Astrocyte (in vitro differentiated cells and primary cell): ENCODE results near the gene TMOD4. TPM values are rescaled to one million over a fixed set of nuclear protein-coding genes. Genes with fewer than 3 reads are reported as not detected.

ENCODE experiments used
- DNase-seq: peaks from one replicate; pipeline ENCODE4 v3.0.0-alpha.2; 2010; ENCODE audit warnings: low read depth
- FAIRE-seq: peaks from 2 replicates; lab custom pipeline; 2011; peaks lifted over from hg19 to GRCh38; lab: Jason Lieb, UNC
- H2AFZ ChIP-seq: 2 replicates; pipeline ENCODE4 v1.6.0; 2012; ENCODE audit warnings: low read depth, low read length, inconsistent platforms
- H3K27ac ChIP-seq: 2 replicates; pipeline ENCODE4 v1.5.1; 2011; ENCODE audit warnings: low read depth, low read length, inconsistent platforms
- H3K27me3 ChIP-seq: 2 replicates; pipeline ENCODE4 v1.6.0; 2011; ENCODE audit warnings: low read length, inconsistent platforms; ENCODE audit not compliant: insufficient read depth
- H3K36me3 ChIP-seq: 2 replicates; pipeline ENCODE4 v1.5.1; 2011; ENCODE audit warnings: low read length, inconsistent platforms; ENCODE audit not compliant: insufficient read depth
- H3K4me1 ChIP-seq: 2 replicates; pipeline ENCODE4 v1.5.1; 2011; ENCODE audit warnings: low read length, inconsistent platforms; ENCODE audit not compliant: insufficient read depth
- H3K4me2 ChIP-seq: 2 replicates; pipeline ENCODE4 v1.6.0; 2012; ENCODE audit warnings: low read length, inconsistent platforms
- H3K4me3 ChIP-seq: 2 replicates; pipeline ENCODE4 v1.5.1; 2011; ENCODE audit warnings: low read depth, mild to moderate bottlenecking, low read length, inconsistent platforms; ENCODE audit not compliant: insufficient read depth
- H3K79me2 ChIP-seq: 2 replicates; pipeline ENCODE4 v1.6.0; 2012; ENCODE audit warnings: mild to moderate bottlenecking, low read length, inconsistent platforms; ENCODE audit not compliant: insufficient read depth
- H3K9ac ChIP-seq: 2 replicates; pipeline ENCODE4 v1.6.0; 2012; ENCODE audit warnings: mild to moderate bottlenecking, low read length, inconsistent platforms
- H3K9me3 ChIP-seq: 2 replicates; pipeline ENCODE4 v1.5.1; 2012; ENCODE audit warnings: low read depth, mild to moderate bottlenecking, low read length, inconsistent platforms; ENCODE audit not compliant: insufficient read depth
- H4K20me1 ChIP-seq: 2 replicates; pipeline ENCODE4 v1.6.0; 2012; ENCODE audit warnings: low read length, inconsistent platforms; ENCODE audit not compliant: insufficient read depth
- H3K27ac Mint-ChIP-seq: one replicate; pipeline ENCODE4 v1.8.0; 2021; ENCODE audit warnings: mild to moderate bottlenecking, mixed read lengths; ENCODE audit not compliant: unreplicated experiment
- H3K27me3 Mint-ChIP-seq: one replicate; pipeline ENCODE4 v1.8.0; 2021; ENCODE audit warnings: low read depth, mixed read lengths; ENCODE audit not compliant: unreplicated experiment
- H3K36me3 Mint-ChIP-seq: one replicate; pipeline ENCODE4 v1.8.0; 2021; ENCODE audit warnings: low read depth, mixed read lengths; ENCODE audit not compliant: unreplicated experiment
- H3K4me1 Mint-ChIP-seq: one replicate; pipeline ENCODE4 v1.8.0; 2021; ENCODE audit warnings: low read depth, mixed read lengths; ENCODE audit not compliant: unreplicated experiment
- H3K4me3 Mint-ChIP-seq: one replicate; pipeline ENCODE4 v1.8.0; 2021; ENCODE audit warnings: mild to moderate bottlenecking, moderate library complexity, mixed read lengths; ENCODE audit not compliant: unreplicated experiment
- H3K9me3 Mint-ChIP-seq: one replicate; pipeline ENCODE4 v1.8.0; 2021; ENCODE audit warnings: mild to moderate bottlenecking, mixed read lengths; ENCODE audit not compliant: unreplicated experiment
- EZH2 ChIP-seq: IDR thresholded peaks from 2 replicates; pipeline ENCODE4 v1.6.1; 2012; ENCODE audit warnings: mild to moderate bottlenecking, low read length, inconsistent platforms; ENCODE audit not compliant: insufficient read depth
- total RNA-seq: library from RNA; stranded (reverse); gene quantifications from 2 replicates; pipeline ENCODE4 v1.2.1, GENCODE V29; 2021
- TF ChIP-seq, protein P1 (sequence below): IDR thresholded peaks from 2 replicates; pipeline ENCODE4 v1.5.1; 2011; ENCODE audit warnings: low read depth, mild to moderate bottlenecking, inconsistent platforms, low read length, moderate library complexity; ENCODE audit not compliant: insufficient read depth

TMOD4 gene
- total RNA-seq, 1 donor from 2014 or later: 1.4 TPM

- Mint-ChIP-seq H3K4me3 (no peak overlapping the region), H3K9me3 (peaks cover 2% of the 10 kb centered on the region), H3K27ac (no peak overlapping the region), H3K27me3 (peaks cover 41% of the 10 kb centered on the region), H3K4me1 (no peaks in the 10 kb centered on the region), H3K36me3 (peaks cover 35% of the 10 kb centered on the region)
- Histone ChIP-seq H3K4me3 (no peak overlapping the region), H4K20me1 (no peaks in the 10 kb centered on the region), H3K27me3 (peaks cover 2% of the 10 kb centered on the region), H3K9ac (no peak overlapping the region), H3K27ac (no peak overlapping the region), H2AFZ (no peak overlapping the region), H3K4me1 (peaks cover 9% of the 10 kb centered on the region), H3K9me3 (no peaks in the 10 kb centered on the region), H3K79me2 (no peaks in the 10 kb centered on the region), H3K4me2 (no peak overlapping the region), H3K36me3 (no peaks in the 10 kb centered on the region)
- FAIRE-seq (no peak), DNase-seq (no peak)
- TF ChIP-seq EZH2: no peak
- TF ChIP-seq, protein P1, sequence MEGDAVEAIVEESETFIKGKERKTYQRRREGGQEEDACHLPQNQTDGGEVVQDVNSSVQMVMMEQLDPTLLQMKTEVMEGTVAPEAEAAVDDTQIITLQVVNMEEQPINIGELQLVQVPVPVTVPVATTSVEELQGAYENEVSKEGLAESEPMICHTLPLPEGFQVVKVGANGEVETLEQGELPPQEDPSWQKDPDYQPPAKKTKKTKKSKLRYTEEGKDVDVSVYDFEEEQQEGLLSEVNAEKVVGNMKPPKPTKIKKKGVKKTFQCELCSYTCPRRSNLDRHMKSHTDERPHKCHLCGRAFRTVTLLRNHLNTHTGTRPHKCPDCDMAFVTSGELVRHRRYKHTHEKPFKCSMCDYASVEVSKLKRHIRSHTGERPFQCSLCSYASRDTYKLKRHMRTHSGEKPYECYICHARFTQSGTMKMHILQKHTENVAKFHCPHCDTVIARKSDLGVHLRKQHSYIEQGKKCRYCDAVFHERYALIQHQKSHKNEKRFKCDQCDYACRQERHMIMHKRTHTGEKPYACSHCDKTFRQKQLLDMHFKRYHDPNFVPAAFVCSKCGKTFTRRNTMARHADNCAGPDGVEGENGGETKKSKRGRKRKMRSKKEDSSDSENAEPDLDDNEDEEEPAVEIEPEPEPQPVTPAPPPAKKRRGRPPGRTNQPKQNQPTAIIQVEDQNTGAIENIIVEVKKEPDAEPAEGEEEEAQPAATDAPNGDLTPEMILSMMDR: no peak
Measured at GRCh38 chr1:151135433-151136385, 40.1 kb downstream of the TMOD4 start.

GRCh38 chr1:151134991-151135390, 40.8 kb downstream of the TMOD4 start:
- H4K20me1 ChIP-seq: no peaks in the 10 kb centered on the region
- H2AFZ ChIP-seq: no peak overlapping the region
- Mint-ChIP-seq H3K4me1 (no peaks in the 10 kb centered on the region), H3K27me3 (peaks cover 44% of the 10 kb centered on the region), H3K9me3 (peaks cover 2% of the 10 kb centered on the region), H3K36me3 (peaks cover 35% of the 10 kb centered on the region), H3K4me3 (no peak overlapping the region), H3K27ac (no peak overlapping the region)
- no peaks in the 10 kb centered on the region for H3K36me3 ChIP-seq
- no peak for DNase-seq
- no peaks in the 10 kb centered on the region for H3K79me2 ChIP-seq
- H3K4me2 ChIP-seq: no peak overlapping the region
- H3K27ac ChIP-seq: no peak overlapping the region
- H3K4me3 ChIP-seq: no peak overlapping the region
- H3K9me3 ChIP-seq: no peaks in the 10 kb centered on the region
- H3K27me3 ChIP-seq: peaks cover 2% of the 10 kb centered on the region
- TF ChIP-seq, protein P1: no peak
- TF ChIP-seq EZH2: no peak
- peaks cover 9% of the 10 kb centered on the region for H3K4me1 ChIP-seq
- H3K9ac ChIP-seq: no peak overlapping the region
- no peak for FAIRE-seq

DNA sequence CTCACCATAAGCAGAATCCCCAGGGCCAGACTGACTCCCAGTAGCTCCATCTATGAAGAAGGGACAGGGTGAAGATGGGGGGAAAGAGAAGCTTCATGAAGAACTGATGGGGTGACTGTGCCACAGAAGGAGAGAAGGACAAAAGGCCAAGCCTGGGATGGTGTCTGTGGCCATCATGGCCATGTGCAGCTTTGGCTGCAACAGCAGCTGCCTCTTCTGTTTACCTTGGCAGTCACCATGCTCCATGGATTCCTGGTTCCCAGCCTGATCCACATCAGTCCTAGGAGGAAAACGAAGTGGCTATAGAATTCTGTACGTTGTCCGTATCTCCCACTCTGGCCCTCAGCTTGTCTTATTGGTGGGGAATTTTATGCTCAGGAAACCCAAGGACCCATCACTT, 41.4 kb downstream of the TMOD4 start:
- H3K27me3 ChIP-seq: peaks cover 2% of the 10 kb centered on the region
- H3K36me3 Mint-ChIP-seq: peaks cover 32% of the 10 kb centered on the region
- H3K4me2 ChIP-seq: no peak overlapping the region
- H3K27ac Mint-ChIP-seq: no peak overlapping the region
- H4K20me1 ChIP-seq: no peaks in the 10 kb centered on the region
- H3K9me3 Mint-ChIP-seq: peaks cover 2% of the 10 kb centered on the region
- no peak overlapping the region for H3K4me3 ChIP-seq
- no peaks in the 10 kb centered on the region for H3K36me3 ChIP-seq
- no peak overlapping the region for H2AFZ ChIP-seq
- H3K27me3 Mint-ChIP-seq: peaks cover 39% of the 10 kb centered on the region
- H3K9me3 ChIP-seq: no peaks in the 10 kb centered on the region
- H3K79me2 ChIP-seq: no peaks in the 10 kb centered on the region
- H3K4me1 ChIP-seq: peaks cover 9% of the 10 kb centered on the region
- H3K4me3 Mint-ChIP-seq: no peak overlapping the region
- no peak overlapping the region for H3K27ac ChIP-seq
- FAIRE-seq (no peak), DNase-seq (no peak)
- H3K4me1 Mint-ChIP-seq: no peaks in the 10 kb centered on the region
- no peak overlapping the region for H3K9ac ChIP-seq
- no peak for TF ChIP-seq EZH2
- TF ChIP-seq, protein P1: no peak
